GM18502 (cell line): ENCODE data around the gene WNT1.

Source experiments
- ATAC-seq: cut with Tn5 transposase; IDR thresholded peaks from one replicate; pipeline ENCODE4 v1.9.1; 2021; ENCODE audit warnings: mild to moderate bottlenecking; ENCODE audit not compliant: unreplicated experiment, poor library complexity

WNT1 gene

DNA sequence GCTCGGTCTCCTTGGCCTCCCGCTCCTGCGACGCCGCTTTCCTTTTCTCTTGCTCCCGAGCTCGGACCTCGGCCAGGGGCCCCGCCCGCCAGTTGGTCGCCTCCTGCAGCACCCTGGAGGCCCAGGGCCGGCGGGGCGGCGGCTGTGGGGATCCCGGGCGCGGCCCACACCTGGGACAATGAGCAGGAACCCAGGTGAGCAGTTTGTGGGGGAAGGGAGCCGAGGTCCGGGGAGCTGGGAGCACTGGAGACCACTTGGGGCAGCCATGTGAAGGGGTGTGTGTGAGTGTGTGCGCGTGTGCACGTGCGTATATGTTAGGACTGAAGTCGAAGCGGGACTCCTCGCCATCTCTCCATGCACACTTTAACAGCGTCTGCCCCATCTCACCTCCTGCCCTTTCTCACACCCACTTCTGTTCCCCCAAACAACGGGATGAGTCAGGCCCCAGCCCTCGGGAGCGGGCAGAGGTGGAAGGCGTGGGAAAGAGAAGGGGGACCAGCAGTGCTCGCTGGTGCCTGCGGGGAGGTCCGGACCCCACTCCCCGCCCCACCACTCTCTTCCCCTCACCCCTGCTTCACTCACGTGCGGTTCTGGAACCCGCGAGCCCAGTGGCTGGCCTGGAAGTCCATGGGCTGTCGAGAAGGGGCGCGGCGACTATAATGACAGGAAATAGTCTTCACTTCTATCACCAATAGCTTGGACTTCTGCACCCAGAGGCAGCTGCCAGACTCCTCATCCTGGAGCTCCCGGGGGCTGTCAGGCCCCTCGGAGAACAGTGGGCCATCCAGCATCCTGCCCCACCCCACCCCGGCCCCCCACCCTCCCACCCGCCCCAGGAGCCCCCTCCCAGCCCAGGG is 20.6 kb downstream of the WNT1 start:
- ATAC-seq, result peak; percentile 26

DNA sequence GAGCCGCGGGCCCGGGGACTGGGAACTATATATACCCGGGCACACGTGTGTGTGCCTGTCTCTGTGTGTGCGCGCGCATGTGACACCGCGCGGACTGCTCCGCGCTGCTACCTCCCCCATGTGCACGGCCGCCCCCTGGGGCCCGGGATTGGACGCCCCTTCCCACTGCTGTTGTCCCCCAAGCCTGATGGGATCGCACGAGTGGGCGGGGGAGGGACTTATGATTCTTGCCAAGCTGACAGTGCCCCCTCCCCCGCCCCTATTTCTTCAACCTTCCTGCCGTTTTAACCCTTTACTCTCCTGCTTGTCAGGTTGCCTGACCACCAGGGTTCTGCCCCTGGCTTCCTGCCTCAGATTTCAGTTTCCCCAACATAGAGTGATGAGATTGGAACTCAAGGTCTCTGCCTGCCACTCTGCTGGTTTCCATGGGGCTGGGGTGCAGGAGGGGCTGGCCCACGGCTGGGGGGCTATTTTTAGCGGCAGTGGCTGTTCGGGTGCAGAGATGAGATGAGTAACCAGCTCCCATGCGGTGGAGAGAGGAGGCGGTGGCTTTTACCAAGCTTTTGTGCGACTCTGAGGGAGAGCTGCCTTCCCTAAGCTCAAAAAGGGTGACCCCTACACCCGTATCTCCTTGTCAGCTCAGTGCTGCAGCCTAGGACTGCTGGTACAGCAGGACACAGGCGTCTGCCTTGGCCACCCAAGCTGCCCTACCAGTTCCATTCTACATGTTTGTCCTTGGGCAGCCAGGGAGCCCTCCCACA is 21.4 kb downstream of the WNT1 start, which contains the start of gene DDN:
DDN (minus strand) TSS at position 5 of the 761 bp plus-strand sequence. CDS start 88 bp downstream, outside the sequence.
- peak; percentile 45 for ATAC-seq

DNA sequence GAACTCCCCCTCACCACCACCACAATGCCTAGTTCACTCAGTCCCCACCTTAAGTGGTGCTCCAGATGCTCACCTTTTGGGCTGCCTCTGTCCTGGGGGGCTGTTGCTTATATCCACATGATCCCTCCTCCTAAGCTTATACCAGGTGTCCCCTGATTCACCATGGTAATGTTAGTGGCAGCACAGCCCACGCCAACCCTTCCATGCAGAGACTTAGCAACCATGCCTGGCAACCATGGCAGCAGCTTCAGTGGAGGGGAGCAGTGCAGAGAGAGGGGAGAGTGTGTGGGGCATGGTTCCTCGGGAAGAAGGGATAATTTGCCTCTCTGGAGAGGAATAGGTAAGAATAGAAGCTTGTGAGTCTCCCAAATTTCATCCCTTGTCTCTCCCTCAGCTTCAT is 22.2 kb downstream of the WNT1 start:
- no peak for ATAC-seq

DNA sequence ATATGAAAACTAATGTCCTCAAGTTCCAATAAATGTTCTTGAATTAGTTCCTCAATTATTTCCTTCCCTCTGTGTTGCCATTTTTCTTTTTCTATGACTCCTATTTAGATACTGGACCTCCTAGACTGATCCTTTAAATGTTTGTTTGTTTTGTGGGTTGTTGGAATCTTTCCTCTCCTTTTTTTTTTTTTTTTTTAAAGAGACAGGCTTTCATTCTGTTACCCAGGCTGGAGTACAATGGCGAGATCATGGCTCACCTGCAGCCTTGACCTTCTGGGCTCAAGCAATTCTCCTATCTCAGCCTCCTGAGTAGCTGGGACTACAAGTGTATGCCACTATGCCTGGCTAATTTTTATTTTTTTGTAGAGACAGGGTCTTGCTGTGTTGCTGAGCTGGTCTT is 30.8 kb downstream of the WNT1 start:
- ATAC-seq, result no peak

DNA sequence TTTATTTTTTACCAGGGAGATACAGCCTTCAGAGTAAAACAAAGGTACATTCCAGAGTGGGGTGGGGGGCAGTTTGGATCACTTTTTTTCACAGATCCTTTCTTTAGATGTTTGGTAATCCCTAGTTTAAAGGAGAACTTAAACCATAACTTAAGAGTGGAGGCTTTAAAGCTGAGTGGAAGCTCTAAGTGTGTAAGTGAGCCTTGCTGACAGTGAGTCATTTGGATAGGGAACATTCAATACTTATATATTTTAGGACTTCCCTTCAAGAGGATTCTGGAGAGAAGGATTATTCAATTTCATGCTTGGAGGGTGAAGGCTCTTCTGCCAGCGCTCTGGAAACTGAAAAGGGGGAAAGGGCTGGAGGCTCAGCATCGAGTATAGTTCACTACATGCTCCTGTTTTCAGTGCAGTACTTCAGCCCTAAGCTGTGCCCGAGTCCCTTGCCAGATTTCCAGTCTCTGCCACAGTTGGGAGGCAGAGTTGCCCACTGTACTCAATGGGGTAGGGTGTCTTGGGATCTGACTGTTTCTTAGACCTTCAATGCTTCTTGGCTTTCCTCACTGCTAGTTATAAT is 32.1 kb downstream of the WNT1 start:
- no peak for ATAC-seq

DNA sequence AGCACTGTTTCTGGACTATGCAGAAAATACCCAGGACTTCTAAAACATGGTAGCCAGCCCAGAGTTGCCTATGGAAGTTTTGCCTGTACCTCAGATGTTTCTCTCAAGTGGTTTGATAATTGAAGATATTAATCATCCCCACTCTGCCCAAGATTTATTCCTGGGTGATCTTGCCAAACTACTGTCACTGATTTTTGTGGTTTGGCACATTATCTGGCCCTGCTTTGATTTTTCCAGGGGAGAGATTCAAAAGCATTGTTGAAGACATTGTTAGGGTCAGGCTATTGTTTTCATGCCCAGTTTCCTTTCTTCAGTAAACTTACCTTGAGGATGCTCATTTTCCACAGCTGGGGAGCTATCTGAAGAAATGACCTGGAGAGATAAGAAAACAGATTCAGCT is 34.6 kb downstream of the WNT1 start:
- no peak for ATAC-seq

DNA sequence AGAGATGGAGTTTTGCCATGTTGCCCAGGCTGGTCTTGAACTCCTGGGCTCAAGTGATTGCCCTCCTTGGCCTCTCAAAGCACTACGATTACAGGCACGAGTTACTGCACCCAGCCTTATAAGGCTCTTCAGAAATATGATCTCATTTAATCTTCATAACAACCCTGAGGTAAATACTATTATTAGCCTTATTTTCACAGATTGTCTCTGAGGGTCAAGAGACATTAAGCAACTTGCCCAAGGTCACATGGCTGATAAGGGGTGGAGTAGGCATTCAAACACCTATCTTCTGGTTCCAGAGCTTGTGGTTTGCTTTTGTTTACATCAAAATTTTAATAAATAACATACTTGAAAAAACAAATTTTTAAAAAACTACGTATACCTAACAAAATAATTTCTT is 35.3 kb downstream of the WNT1 start:
- no peak for ATAC-seq

DNA sequence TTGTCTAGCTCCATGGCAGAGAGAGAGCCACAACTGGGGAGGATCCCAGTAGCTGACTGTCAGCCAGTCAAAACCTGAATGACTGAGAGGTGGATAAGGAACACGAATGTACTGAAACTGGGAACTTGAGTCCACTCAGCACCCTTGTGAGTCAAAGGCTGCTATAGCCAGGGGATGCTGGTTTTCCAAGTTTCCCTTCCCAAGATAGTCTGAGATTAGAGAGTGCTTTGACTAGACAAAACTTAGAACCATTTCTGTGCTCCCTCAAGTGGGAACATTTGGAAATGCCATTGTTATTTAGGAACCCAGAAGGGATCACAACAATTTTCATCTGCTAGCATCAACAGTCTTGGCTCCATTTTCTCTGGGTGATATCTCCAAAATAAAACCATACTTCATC is 36.4 kb downstream of the WNT1 start:
- ATAC-seq, result no peak

DNA sequence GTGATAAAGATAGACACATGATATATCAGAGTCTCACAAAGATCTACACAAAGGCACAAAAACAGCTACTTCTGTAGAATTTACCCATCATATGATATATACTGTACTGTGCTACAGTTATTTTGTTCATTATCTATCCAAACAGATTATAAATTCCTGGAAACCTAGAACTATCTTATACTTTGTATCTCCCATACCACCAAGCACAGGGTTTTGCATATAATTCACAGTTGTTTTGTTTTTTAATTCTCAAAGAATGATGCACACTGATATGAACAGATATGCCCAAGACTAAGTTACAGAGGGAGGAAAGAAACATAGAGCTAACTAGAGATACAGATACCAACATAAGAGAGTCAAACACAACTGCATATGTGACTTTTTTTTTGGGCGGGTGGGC is 37.1 kb downstream of the WNT1 start:
- ATAC-seq, result no peak

DNA sequence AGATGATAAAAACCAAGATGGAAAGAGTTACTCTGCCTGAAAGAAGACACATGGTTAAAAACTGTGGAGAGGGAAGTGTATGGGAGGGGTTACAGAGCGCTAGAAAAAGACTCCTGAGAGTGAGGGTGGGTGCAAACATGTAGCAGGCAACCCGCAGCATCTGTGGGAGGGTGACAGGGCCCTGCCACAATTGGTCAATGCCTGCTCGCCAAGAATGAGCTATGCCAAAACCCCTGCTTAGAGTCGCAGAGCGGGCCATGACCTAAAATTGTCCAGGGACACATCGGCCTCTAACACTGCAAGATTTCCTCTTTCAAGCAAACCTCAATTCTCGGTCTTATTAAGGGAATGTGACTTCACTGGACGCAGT is 39.8 kb downstream of the WNT1 start:
- peak; percentile 13 for ATAC-seq

DNA sequence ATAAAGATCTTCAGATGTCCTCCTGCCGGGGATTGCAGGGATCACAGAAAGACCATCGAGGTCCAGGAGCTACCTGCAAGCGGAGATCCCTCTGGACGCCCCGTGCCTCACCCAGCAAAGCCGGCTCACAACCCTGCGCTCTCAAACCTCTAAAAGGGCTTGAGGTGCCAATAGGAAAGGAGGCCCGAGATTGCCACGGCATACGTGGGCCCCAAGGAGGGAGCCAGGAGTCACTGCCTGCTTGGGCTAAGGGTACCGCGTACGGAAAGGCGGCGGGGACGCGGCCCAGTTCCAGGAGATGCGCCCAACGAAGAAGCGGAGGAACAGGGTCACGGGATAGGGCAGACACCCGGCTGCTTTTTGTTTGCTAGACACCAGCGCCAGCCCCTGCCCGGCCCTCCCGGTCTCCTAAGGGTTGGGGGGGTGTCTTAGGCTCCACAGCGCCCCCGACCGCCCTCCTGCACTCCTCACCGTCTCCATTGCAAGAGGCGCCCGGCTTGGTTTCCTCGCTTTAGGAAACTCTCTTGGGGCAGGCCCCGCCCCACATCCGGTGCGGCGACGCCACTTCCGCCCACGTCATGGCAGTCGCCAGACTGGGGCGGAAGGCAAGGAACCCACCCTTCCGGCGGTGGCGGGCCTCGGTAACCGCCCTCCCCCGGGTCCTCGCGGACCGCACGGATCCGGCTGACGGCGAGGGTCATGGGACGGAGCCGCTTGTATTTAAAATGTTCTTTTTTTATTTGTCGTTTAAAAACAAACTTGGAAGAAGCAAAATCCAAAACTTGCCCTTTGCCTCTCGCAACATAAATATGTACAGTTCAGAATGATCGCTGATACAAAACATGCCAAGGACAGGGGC is 40.4 kb downstream of the WNT1 start, which contains the start of gene PRKAG1:
PRKAG1 (minus strand) TSS at position 516 of the 859 bp plus-strand sequence; CDS start at position 480, 36 bp downstream.
- peak; percentile 88 for ATAC-seq

DNA sequence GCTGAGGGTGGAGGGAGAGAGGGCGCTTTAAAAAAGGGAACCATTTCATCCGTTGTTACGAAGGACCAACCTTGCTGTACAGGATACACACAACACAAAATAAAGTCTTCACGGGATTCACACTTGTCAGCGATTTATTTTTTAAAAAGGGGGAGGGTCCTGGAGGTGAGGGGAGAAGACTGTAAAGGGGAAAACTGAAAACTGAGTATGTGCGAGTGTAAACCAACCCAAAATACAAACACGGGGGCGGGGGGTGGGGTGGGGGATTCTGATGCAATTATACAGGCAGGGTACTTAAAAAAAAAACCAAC is 41.0 kb downstream of the WNT1 start:
- ATAC-seq, result peak; percentile 39

DNA sequence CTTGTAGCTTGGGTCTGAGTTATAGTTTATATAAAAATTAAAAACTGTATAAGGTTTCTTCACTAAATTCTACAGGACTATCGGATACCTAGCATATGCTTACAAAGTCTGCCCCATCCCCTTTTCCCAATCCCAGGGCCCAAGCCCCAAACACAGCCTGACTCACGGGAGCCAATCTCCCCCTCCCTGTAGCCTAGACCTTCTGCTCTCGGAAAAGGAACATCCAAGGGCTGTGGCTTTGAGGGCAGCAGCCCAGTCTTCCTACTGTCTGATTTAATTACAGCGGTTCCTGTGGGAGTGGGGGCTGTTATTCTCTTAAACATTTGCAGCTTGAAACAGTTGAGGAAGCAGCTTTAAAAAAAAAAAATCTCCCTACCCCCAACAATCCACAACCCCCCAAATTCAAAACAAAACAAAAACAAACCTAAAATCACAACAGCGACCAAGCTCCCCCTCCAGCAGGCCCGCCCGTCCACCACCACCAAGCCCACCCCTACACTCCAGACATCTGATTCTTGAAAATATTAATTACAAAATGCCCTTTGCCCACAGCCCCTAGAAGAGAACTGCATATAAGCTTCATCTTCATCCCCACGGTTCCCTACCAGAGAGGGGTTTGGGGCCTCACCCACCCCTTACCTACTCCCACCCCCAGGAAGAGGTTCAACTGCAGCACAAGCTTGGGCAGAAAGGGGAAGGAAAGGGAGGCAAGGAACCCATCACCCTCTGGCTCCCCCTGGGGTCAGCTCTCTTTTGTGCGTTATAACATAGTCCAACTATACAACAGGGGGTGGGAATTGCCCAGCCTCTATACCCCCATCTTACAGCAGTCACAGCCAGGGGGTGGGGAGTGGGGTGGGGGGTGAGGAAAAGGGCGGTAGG is 41.6 kb downstream of the WNT1 start:
- ATAC-seq, result no peak

DNA sequence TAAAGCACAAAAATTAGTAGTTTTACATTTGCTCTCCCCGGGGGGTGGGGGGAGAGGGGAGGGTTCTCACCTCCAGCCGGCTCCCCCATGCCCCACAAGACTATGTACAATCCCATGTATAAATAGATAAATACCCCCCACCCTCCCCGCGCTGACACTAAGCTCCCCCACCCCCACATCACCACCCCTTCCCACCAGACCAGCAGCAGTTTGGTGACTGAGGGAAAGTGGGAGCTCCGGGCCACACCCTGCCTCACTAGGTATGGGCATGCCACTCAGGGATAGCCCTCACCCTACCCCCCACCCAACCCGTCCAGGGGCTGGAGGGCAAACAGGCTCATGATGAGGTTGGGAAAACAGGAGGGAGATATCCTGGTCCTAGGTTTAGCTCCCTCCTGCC is 42.3 kb downstream of the WNT1 start:
- ATAC-seq, result no peak

DNA sequence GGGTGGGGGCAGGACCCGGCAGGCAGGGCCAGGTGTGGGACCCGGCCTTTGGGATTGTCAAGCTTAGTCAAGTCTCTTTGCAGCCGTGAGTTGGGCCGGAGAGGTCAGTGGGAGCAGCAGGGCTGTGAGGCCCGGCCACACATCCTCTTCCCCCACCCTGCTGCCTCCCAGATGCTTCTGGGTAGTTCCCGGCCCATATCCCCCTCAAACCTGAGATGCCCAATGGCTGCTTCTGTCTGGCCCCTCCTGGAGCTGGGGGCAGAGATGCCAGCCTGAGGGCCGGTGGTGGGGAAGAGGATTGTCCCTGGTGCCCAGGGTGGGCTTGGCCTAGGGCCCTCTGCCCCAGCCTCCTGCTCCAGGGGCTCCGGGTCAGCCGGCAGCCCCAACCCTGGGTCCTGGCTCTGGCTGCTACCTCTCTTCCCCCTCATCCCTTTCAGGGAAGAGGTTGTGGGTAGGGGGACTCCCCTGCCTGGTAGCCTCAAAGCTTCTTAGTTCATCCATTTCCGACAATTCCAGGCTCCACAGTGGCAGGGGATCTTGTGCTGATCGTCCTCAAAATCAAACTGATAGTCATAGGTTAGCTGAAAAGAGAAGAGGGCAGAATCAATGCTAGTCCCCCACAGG is 43.3 kb downstream of the WNT1 start:
- no peak for ATAC-seq

DNA sequence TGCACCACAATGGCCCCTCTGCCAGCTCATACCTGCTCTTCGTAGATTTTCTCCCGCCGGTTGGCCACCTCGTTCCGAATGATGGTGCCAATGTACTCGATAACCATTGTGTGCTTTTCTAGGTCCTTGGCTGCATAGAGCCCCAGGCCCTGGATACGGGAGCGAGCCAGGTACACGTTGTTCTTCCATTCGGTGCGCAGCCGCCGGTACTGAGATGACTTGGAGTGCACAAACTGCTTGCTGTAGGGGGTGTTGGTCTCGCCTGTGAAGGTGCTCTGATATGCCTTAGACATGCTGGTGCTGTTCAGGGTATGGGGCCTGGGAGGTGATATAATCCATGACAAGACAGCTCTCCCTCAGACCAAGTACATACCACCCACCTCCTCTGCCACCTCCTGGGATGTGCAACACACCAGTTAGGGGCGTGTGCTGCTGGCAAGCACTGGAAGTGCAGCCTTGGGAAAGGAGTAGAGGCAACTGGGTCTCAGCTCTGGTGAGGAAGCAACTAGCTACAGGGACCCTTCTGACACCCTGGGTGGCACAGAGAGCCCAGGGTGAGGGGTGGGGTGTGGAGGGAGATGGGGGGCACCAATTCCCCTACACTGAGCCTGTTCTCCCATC is 44.5 kb downstream of the WNT1 start:
- no peak for ATAC-seq

DNA sequence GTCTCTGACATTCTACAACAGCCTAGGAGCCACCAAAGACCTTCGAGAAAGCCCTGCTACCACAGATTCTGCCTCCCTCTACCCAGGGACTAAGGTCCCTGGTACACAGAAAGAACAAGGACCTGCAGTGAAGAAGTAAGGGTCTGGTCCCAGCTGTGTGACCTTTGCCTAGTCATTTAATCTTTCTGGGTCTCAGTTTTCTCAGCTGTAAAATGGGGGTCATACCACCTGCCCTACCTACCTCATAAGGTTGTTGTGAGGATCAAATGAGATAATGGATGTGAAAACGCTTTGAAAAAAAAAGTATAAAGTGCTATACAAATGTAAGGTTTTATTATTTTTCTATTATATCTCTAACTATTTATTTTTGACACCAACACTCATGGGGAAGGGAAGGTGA is 45.7 kb downstream of the WNT1 start:
- no peak for ATAC-seq

DNA sequence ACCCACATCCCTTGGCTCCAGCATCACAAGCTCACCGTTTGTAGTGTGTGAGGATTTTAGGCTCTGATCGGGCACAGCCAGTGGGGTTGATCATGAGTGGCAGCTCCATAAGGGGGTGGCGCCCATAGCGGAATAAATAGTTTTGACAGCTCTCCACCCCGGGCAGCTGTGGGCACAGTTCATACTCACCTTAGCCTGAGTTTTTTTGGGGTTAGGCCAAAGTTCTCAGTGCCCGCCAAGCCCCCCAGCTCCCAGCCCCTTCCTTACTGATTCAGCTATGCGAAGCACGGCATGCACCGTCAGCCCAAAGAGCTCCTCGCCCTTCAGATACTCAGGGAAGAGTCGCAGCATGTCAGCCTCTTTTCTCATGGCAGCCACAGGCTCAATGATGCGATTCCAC is 46.4 kb downstream of the WNT1 start:
- ATAC-seq, result no peak

DNA sequence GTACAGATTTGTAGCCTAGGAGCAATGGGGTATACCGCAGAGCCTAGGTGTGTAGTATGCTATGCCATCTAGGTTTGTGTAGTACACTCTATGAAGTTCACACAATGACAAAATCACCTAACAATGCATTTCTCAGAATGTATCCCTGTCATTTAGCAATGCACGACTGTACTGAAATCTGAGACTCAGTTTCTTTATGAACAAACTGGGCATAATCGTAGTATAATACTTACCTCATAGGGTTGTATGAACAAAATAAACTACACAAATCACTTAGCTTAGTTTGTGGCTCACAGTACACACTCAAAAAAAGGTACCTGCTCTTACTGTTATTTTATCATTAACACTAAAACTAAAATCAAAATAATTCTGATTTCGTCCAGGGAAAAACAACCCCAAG is 47.3 kb downstream of the WNT1 start:
- ATAC-seq, result no peak
